SK-MEL-5 (cell line): ENCODE measurements around the gene CDCA4. TPM values are rescaled to one million over a fixed set of nuclear protein-coding genes. Genes with fewer than 3 reads are reported as not detected.

Source experiments
- DNase-seq: peaks from one replicate; pipeline ENCODE4 v3.0.0-alpha.2; 2016; ENCODE audit warnings: low read depth, low spot score
- in situ Hi-C: cut with HindIII; loops from 2 replicates; pipeline ENCODE4 v1.10.0; 2016; ENCODE audit warnings: low sequenced_read_pairs, high pct_unique_total_duplicates, low pct_unique_long_range_greater_than_20kb
- total RNA-seq: library from RNA; depleted of rRNA; stranded (reverse); fragments of >200 nt; shearing (Covaris generic); gene quantifications from 2 replicates; pipeline ENCODE4 v1.2.3, GENCODE V29; 2014

CDCA4 gene
- total RNA-seq, 1 experiment from 2014 or later = 90.8 TPM

- DNase-seq = peak; percentile 48
- in situ Hi-C loops = no loop called here
Measured at GRCh38 chr14:105023791-105024480, 3.1 kb upstream of the CDCA4 start.

DNA sequence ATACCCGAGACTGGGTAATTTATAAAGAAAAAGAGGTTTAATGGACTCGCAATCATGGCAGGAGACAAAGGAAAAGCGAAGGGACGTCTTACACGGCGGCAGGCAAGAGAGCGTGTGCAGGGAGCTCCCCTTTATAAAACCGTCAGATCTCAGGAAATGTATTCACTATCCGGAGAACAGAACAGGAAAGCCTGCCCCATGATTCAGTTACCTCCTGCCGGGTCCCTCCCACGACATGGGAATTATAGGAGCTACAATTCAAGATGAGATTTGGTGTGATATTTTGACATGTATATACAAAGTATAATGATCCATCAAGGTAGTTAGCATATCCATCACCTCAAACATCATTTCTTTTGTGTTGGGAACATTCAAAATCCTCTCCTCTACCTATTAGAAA, 2.3 kb upstream of the CDCA4 start:
- in situ Hi-C loops = no loop called here
- peak; percentile 79 for DNase-seq

DNA sequence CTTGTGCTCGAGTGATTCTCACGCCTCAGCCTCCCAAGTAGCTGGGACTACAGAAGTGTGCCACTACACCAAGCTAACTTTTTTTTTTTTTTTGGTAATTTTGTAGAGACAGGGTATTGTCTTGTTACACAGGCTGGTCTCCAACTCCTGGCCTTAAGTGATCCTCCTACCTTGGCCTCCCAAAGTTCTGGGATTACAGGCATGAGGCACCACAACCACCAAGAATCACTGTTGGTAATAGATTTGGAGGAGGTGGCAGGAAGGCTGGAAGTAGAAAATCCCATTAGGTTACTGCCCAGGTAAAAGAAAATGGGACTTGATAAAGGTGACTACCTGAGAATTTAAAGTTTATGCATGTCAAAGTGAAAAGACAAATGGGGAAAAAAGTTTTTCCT, 1.4 kb upstream of the CDCA4 start:
- DNase-seq = peak; percentile 39
- in situ Hi-C loops = no loop called here

GRCh38 chr14:105021656-105022275, 883 bp upstream of the CDCA4 start:
- in situ Hi-C loops = no loop called here
- DNase-seq = peak; percentile 43

- DNase-seq = no peak
- in situ Hi-C loops = no loop called here
Measured at GRCh38 chr14:105019861-105020814, 745 bp downstream of the CDCA4 start.

- in situ Hi-C loops = no loop called here
Measured at GRCh38 chr14:105018414-105018813, 2.5 kb downstream of the CDCA4 start.

DNA sequence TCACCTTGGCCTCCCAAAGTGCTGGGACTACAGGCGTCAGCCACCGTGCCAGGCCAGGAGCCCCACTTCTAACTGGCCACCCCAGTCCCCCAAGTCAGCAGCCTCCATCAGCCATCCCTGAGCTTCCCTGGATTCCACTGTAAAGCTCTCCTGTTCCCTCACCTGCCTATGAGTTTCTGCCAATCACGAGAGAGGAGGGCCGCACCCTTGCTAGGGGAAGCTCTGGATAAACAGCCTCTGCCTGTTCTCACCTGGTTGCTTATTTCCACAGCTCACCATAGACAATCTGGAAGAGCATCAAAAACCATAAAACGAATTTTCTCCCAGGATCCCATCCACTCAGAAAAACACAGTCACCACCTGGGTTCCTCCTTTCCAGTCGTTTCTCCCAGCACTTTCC, 5.0 kb downstream of the CDCA4 start:
- in situ Hi-C loops = no loop called here
- DNase-seq = no peak

More at GRCh38 chr14:105018414-105018813, 2.5 kb downstream of the CDCA4 start:
- no peak for DNase-seq

DNA sequence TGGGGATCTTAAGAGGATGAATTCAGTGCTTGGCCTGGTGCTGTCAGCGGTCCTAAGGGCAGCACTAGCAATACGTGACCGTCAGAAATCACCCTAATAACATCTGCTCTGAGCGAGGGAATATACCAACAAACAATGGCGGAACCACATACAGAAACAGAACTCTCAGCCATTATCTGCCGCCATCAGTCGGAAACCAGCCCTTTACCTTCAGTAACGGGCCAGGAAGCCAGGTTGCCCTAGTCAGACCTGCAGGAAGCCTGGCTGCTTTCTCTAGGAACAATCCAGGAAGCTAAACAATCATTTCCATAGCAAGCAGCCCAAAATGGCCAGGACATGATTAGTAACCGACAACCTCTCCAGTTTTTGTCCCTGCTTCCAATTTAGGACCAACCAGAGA, 5.6 kb downstream of the CDCA4 start:
- no peak for DNase-seq
- in situ Hi-C loops = no loop called here

DNA sequence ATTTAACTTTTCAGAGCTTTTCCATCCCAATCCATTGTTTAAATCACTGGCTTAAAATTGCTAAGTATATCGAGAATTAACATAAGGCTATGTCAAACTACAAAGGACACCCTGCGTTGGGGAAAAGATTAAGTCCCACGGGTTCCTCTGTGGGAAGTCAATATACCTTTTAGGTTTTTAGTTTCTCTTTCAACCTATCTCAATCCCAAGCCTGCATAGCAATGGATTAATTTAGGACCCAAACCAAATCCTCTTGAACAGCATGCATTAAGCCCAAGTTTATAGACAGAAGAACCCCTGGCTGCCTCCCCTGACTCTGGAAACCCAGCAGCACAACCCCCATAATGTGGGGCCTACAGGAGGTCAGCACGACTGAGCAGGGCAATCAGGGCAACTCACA, 6.3 kb downstream of the CDCA4 start:
- in situ Hi-C loops = no loop called here
- no peak for DNase-seq

DNA sequence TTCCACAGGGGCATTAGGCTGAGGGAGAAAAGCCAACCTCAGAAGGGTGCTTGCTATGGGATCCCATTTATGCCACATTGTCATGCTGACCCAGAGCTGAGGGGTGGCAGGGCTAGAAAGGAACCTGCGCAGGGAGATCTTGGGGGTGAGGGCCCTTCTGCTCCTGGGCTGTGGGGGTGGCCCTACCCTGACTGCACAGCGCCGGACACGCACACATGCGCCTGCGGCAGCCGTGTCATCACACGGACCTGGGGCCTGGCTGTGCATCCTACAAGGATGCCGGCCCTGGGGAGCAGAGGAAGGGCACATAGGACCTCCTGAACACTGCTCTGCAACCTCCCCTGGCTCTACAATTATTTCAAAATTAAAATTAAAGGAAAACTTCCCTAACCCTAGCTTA, 6.9 kb downstream of the CDCA4 start:
- no peak for DNase-seq
- in situ Hi-C loops = no loop called here

DNA sequence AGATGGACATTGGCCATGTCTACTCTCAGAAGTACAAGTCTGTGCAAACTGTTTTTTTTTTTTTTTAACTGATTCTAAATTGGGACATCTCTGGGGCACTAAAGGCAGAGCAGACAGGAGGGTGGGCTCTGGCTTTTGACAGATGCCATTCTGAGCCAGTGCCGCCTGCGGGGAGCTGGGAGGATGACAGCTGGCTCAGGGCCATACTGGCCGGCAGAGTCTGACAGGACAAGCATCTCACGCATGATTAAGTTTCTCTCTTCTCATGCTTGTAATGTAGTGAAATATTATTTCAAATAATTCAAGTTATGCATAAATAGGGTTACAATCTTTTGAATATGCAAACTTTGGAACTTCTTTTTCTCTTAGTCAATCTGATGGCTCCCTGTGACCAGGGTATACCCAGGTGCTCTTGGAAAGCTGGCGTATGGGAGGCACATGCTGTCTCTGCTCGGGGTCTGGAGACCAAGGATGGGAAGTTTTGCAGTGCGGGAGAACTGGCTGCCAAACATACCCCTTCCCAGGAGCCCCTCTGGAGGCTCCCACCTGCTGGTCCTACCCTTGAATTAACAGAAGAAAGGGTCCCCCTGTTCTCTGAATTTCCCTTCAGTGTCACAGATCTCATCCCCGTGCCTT, 7.6 kb downstream of the CDCA4 start:
- no peak for DNase-seq
- in situ Hi-C loops = no loop called here

DNA sequence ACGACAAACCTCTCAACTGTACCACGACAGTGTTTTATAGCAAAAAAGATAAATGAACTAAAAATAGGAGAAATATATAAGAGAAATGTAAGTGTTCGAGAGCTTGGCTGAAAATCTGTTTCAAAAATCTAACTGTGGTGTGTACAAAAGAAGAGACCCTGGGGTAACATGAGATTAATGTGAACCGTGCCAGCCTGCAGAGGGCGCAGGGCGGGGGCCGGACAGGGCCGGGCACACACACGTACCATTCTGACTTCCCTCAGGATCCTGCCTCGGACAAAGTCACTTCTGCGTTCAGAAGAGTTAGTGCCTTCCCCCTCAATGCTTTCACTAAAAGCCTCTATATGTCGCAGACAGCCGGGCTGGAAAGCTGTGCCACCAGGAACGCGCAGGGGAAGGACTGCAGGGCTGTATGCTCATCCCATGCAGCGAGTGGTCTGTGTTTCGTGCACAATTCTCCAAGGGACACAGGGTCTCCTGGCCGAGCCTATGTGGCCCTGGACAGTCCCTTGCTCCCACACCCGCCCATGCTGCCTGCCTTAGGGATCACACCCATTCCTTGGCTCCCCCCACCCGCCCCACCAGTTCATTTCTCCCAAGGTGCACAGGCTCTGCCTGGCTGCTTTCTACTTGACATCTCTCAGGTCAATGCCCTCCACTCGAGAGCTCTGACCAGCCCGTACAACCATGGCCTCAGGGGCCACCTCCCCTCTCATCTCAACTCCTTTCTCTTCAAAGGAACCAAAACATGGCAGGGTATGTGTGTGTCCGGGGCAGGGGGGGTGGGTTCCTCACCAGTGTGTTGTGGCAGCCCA, 8.5 kb downstream of the CDCA4 start:
- peak; percentile 79 for DNase-seq
- in situ Hi-C loops = no loop called here

GRCh38 chr14:105011312-105011990, 9.4 kb downstream of the CDCA4 start:
- in situ Hi-C loops = no loop called here

GRCh38 chr14:105010891-105011291, 10.0 kb downstream of the CDCA4 start:
- peak; percentile 84 for DNase-seq
- in situ Hi-C loops = no loop called here

More at GRCh38 chr14:105011312-105011990, 9.4 kb downstream of the CDCA4 start:
- DNase-seq = no peak

DNA sequence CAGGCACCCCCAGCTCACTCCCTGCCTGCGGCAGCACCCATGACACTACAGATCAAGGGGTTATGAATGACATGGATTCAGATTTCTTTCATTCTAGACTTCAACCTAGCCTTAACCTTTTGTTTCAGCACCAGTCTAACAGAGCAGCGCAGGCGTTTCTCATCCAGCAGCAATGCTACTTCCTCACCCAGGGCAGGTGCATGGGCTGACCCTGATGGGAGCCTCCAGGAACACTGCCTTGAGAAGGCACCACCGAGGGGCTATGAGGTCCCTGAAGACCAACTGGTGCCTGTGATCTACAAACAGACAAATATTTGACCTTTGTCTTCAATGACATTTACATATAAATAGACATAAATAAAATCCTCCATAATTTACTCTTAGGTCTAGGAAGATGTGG, 10.8 kb downstream of the CDCA4 start:
- in situ Hi-C loops = no loop called here
- DNase-seq = no peak

GRCh38 chr14:105007593-105008264, 13.2 kb downstream of the CDCA4 start:
- in situ Hi-C loops = no loop called here
- DNase-seq = no peak
